ENCODE data around the gene CLPTM1L.

- TF ChIP-seq FOXM1 (IDR thresholded peaks at IDR 0.05; ENCODE audit: borderline replicate concordance) (no peak), SP1 (IDR thresholded peaks at IDR 0.05) (no peak), PKNOX1 (IDR thresholded peaks at IDR 0.05) (no peak), BHLHE40 (IDR thresholded peaks at IDR 0.05; ENCODE audit: borderline replicate concordance) (no peak), TARDBP (IDR thresholded peaks at IDR 0.05) (no peak), FOXA1 (IDR thresholded peaks at IDR 0.05) (no peak), HDGF (IDR thresholded peaks at IDR 0.05; ENCODE audit: borderline replicate concordance) (no peak), SUZ12 (IDR thresholded peaks at IDR 0.05) (no peak), ARNT (IDR thresholded peaks at IDR 0.05) (no peak)
Measured at GRCh38 chr5:1364211-1364610, 19.3 kb upstream of the CLPTM1L start.

Measured in HEK293T (cell line).